T-helper 1 cell treated with Interleukin-12 subunit alpha and Interleukin-12 subunit beta and Interleukin-4 antibody, amounts not matched to agents 30 μg/mL and 1 μg/mL, for 36 hours (primary cell): ENCODE results near the gene DLG2.

Experiments used
- H3K27ac Mint-ChIP-seq: one replicate; pipeline ENCODE4 v1.8.0; 2021; ENCODE audit warnings: mild to moderate bottlenecking, mixed read lengths
- H3K27me3 Mint-ChIP-seq: one replicate; pipeline ENCODE4 v1.8.0; 2021; ENCODE audit warnings: low read depth, mixed read lengths
- H3K36me3 Mint-ChIP-seq: one replicate; pipeline ENCODE4 v1.8.0; 2021; ENCODE audit warnings: low read depth, mixed read lengths
- H3K4me1 Mint-ChIP-seq: one replicate; pipeline ENCODE4 v1.8.0; 2021; ENCODE audit warnings: low read depth, mixed read lengths
- H3K4me3 Mint-ChIP-seq: one replicate; pipeline ENCODE4 v1.8.0; 2021; ENCODE audit warnings: mild to moderate bottlenecking, moderate library complexity, mixed read lengths
- H3K9me3 Mint-ChIP-seq: one replicate; pipeline ENCODE4 v1.8.0; 2021; ENCODE audit warnings: mixed read lengths

The DLG2 gene

GRCh38 chr11:84687433-84687832, 939.7 kb downstream of the DLG2 start:
- no peaks in the 10 kb centered on the region for H3K36me3 Mint-ChIP-seq
- no peak overlapping the region for H3K27ac Mint-ChIP-seq
- no peaks in the 10 kb centered on the region for H3K9me3 Mint-ChIP-seq
- H3K27me3 Mint-ChIP-seq: no peaks in the 10 kb centered on the region
- H3K4me3 Mint-ChIP-seq: no peak overlapping the region
- no peaks in the 10 kb centered on the region for H3K4me1 Mint-ChIP-seq

- no peak overlapping the region for H3K4me3 Mint-ChIP-seq
- H3K4me1 Mint-ChIP-seq: no peaks in the 10 kb centered on the region
- no peak overlapping the region for H3K27ac Mint-ChIP-seq
- H3K36me3 Mint-ChIP-seq: no peaks in the 10 kb centered on the region
- H3K27me3 Mint-ChIP-seq: no peaks in the 10 kb centered on the region
- H3K9me3 Mint-ChIP-seq: no peaks in the 10 kb centered on the region
Observed at GRCh38 chr11:84686716-84687115, 940.4 kb downstream of the DLG2 start.

GRCh38 chr11:84685976-84686375, 941.2 kb downstream of the DLG2 start:
- no peaks in the 10 kb centered on the region for H3K4me1 Mint-ChIP-seq
- H3K27ac Mint-ChIP-seq: no peak overlapping the region
- H3K4me3 Mint-ChIP-seq: no peak overlapping the region
- H3K36me3 Mint-ChIP-seq: no peaks in the 10 kb centered on the region
- H3K27me3 Mint-ChIP-seq: no peaks in the 10 kb centered on the region
- no peaks in the 10 kb centered on the region for H3K9me3 Mint-ChIP-seq

GRCh38 chr11:84685149-84685548, 942.0 kb downstream of the DLG2 start:
- H3K36me3 Mint-ChIP-seq: no peaks in the 10 kb centered on the region
- no peak overlapping the region for H3K4me3 Mint-ChIP-seq
- H3K4me1 Mint-ChIP-seq: no peaks in the 10 kb centered on the region
- no peaks in the 10 kb centered on the region for H3K9me3 Mint-ChIP-seq
- H3K27me3 Mint-ChIP-seq: no peaks in the 10 kb centered on the region
- H3K27ac Mint-ChIP-seq: no peak overlapping the region

GRCh38 chr11:84681456-84681855, 945.7 kb downstream of the DLG2 start:
- Mint-ChIP-seq H3K4me1 (no peaks in the 10 kb centered on the region), H3K9me3 (peaks cover 3% of the 10 kb centered on the region), H3K36me3 (no peaks in the 10 kb centered on the region), H3K27ac (no peak overlapping the region), H3K27me3 (no peaks in the 10 kb centered on the region), H3K4me3 (no peak overlapping the region)

- Mint-ChIP-seq H3K4me1 (no peaks in the 10 kb centered on the region), H3K9me3 (peaks cover 7% of the 10 kb centered on the region), H3K27me3 (no peaks in the 10 kb centered on the region), H3K27ac (no peak overlapping the region), H3K4me3 (no peak overlapping the region), H3K36me3 (no peaks in the 10 kb centered on the region)
Observed at GRCh38 chr11:84675396-84676025, 951.6 kb downstream of the DLG2 start.

- Mint-ChIP-seq H3K9me3 (peaks cover 10% of the 10 kb centered on the region), H3K27me3 (no peaks in the 10 kb centered on the region), H3K27ac (no peak overlapping the region), H3K36me3 (no peaks in the 10 kb centered on the region), H3K4me3 (no peak overlapping the region), H3K4me1 (no peaks in the 10 kb centered on the region)
Observed at GRCh38 chr11:84673753-84674152, 953.4 kb downstream of the DLG2 start.

GRCh38 chr11:84671325-84671999, 955.7 kb downstream of the DLG2 start:
- peaks cover 10% of the 10 kb centered on the region for H3K9me3 Mint-ChIP-seq
- no peaks in the 10 kb centered on the region for H3K27me3 Mint-ChIP-seq
- no peak overlapping the region for H3K4me3 Mint-ChIP-seq
- no peaks in the 10 kb centered on the region for H3K4me1 Mint-ChIP-seq
- no peak overlapping the region for H3K27ac Mint-ChIP-seq
- H3K36me3 Mint-ChIP-seq: no peaks in the 10 kb centered on the region

GRCh38 chr11:84663731-84664130, 963.4 kb downstream of the DLG2 start:
- H3K27ac Mint-ChIP-seq: no peak overlapping the region
- H3K36me3 Mint-ChIP-seq: no peaks in the 10 kb centered on the region

GRCh38 chr11:84660257-84660977, 966.7 kb downstream of the DLG2 start:
- no peak overlapping the region for H3K27ac Mint-ChIP-seq
- H3K27me3 Mint-ChIP-seq: no peaks in the 10 kb centered on the region
- no peaks in the 10 kb centered on the region for H3K36me3 Mint-ChIP-seq
- H3K9me3 Mint-ChIP-seq: no peaks in the 10 kb centered on the region
- no peak overlapping the region for H3K4me3 Mint-ChIP-seq
- H3K4me1 Mint-ChIP-seq: no peaks in the 10 kb centered on the region

More at GRCh38 chr11:84663731-84664130, 963.4 kb downstream of the DLG2 start:
- Mint-ChIP-seq H3K27me3 (no peaks in the 10 kb centered on the region), H3K9me3 (peaks cover 3% of the 10 kb centered on the region), H3K4me1 (no peaks in the 10 kb centered on the region), H3K4me3 (no peak overlapping the region)

GRCh38 chr11:84655712-84656111, 971.4 kb downstream of the DLG2 start:
- no peak overlapping the region for H3K27ac Mint-ChIP-seq
- H3K36me3 Mint-ChIP-seq: no peaks in the 10 kb centered on the region
- H3K4me3 Mint-ChIP-seq: no peak overlapping the region
- H3K27me3 Mint-ChIP-seq: no peaks in the 10 kb centered on the region
- no peaks in the 10 kb centered on the region for H3K9me3 Mint-ChIP-seq
- H3K4me1 Mint-ChIP-seq: no peaks in the 10 kb centered on the region

GRCh38 chr11:84648471-84648870, 978.7 kb downstream of the DLG2 start:
- H3K4me3 Mint-ChIP-seq: no peak overlapping the region
- H3K36me3 Mint-ChIP-seq: no peaks in the 10 kb centered on the region
- no peak overlapping the region for H3K27ac Mint-ChIP-seq

GRCh38 chr11:84645988-84646694, 981.0 kb downstream of the DLG2 start:
- Mint-ChIP-seq H3K9me3 (no peaks in the 10 kb centered on the region), H3K27ac (no peak overlapping the region), H3K4me3 (no peak overlapping the region), H3K4me1 (no peaks in the 10 kb centered on the region), H3K36me3 (no peaks in the 10 kb centered on the region), H3K27me3 (no peaks in the 10 kb centered on the region)

More at GRCh38 chr11:84648471-84648870, 978.7 kb downstream of the DLG2 start:
- Mint-ChIP-seq H3K4me1 (no peaks in the 10 kb centered on the region), H3K9me3 (no peaks in the 10 kb centered on the region), H3K27me3 (no peaks in the 10 kb centered on the region)

GRCh38 chr11:84642500-84642899, 984.6 kb downstream of the DLG2 start:
- Mint-ChIP-seq H3K36me3 (no peaks in the 10 kb centered on the region), H3K27me3 (no peaks in the 10 kb centered on the region), H3K4me3 (no peak overlapping the region), H3K9me3 (no peaks in the 10 kb centered on the region), H3K4me1 (no peaks in the 10 kb centered on the region), H3K27ac (no peak overlapping the region)
